H1 (cell line): ENCODE results near the gene HPS3. TPM values are rescaled to one million over a fixed set of nuclear protein-coding genes. Genes with fewer than 3 reads are reported as not detected.

Source experiments
- CTCF ChIA-PET: fragments of 300-600 bp; sonication (Branson Sonifier 250); formaldehyde crosslinking; loops from one replicate; lab custom pipeline; 2021; ENCODE audit not compliant: partially characterized antibody; lab: Charles Lee
- POLR2A ChIA-PET: fragments of 300-600 bp; sonication (Branson Sonifier 250); formaldehyde crosslinking; loops from one replicate; lab custom pipeline; 2021; ENCODE audit warnings: inconsistent platforms; ENCODE audit not compliant: partially characterized antibody; lab: Charles Lee
- DNase-seq, 2 experiments: peaks; one replicate each; pipeline versions ENCODE4 v3.0.0 to v3.0.0-alpha.2; 2010 to 2022; ENCODE audit warnings: low spot score in 2 of 2, low read depth in 1 of 2, mixed read lengths in 1 of 2
- FAIRE-seq: peaks from 2 replicates; lab custom pipeline; 2011; peaks lifted over from hg19 to GRCh38; lab: Jason Lieb, UNC
- H2AFZ ChIP-seq: 2 replicates; pipeline ENCODE4 v1.8.1; 2012; ENCODE audit warnings: low read length, inconsistent platforms
- H2AK5ac ChIP-seq: 2 replicates; pipeline ENCODE4 v1.6.1; 2013; ENCODE audit warnings: low read depth, low read length
- H2BK120ac ChIP-seq: replicated peaks from 2 replicates; pipeline ENCODE3; 2013; ENCODE audit warnings: low read depth, low read length, inconsistent platforms
- H2BK12ac ChIP-seq: 2 replicates; pipeline ENCODE4 v1.6.1; 2013; ENCODE audit warnings: low read depth, low read length
- H2BK15ac ChIP-seq: 2 replicates; pipeline ENCODE4 v1.6.1; 2013; ENCODE audit warnings: low read length
- H2BK20ac ChIP-seq: 2 replicates; pipeline ENCODE4 v1.6.1; 2013; ENCODE audit warnings: low read length
- H2BK5ac ChIP-seq: 2 replicates; pipeline ENCODE4 v1.6.1; 2013; ENCODE audit warnings: low read depth, low read length
- H3K14ac ChIP-seq: 2 replicates; pipeline ENCODE4 v1.6.1; 2013; ENCODE audit warnings: inconsistent platforms; ENCODE audit not compliant: insufficient read length
- H3K18ac ChIP-seq: 2 replicates; pipeline ENCODE4 v1.6.1; 2013; ENCODE audit warnings: low read length; ENCODE audit errors: extremely low read depth
- H3K23ac ChIP-seq: 2 replicates; pipeline ENCODE4 v1.6.1; 2013; ENCODE audit warnings: inconsistent platforms; ENCODE audit not compliant: insufficient read length
- H3K23me2 ChIP-seq: 2 replicates; pipeline ENCODE4 v1.6.1; 2013; ENCODE audit warnings: low read depth, low read length
- H3K27ac ChIP-seq: 2 replicates; pipeline ENCODE4 v1.6.1; 2011; ENCODE audit warnings: low read depth, low read length, inconsistent platforms
- H3K27me3 ChIP-seq, 4 experiments: replicated peaks in 1 of 4; 1 replicate in 1 of 4; 2 replicates in 3 of 4; pipeline versions ENCODE4 v1.6.1 to v1.8.1; 2011 to 2013; ENCODE audit warnings: low read length in 3 of 4, mild to moderate bottlenecking in 3 of 4, inconsistent platforms in 2 of 4, mixed read lengths in 2 of 4, moderate library complexity in 1 of 4; ENCODE audit not compliant: control insufficient read depth in 3 of 4, insufficient read depth in 3 of 4; ENCODE audit errors: extremely low read depth in 1 of 4
- H3K36me3 ChIP-seq, 4 experiments: 2 replicates each; pipeline versions ENCODE4 v1.6.1 to v1.8.1; 2011 to 2013; ENCODE audit warnings: mild to moderate bottlenecking in 4 of 4, low read length in 3 of 4, moderate library complexity in 2 of 4, control low read depth in 1 of 4, inconsistent platforms in 1 of 4; ENCODE audit not compliant: insufficient read depth in 4 of 4, control insufficient read depth in 2 of 4
- H3K4ac ChIP-seq: replicated peaks from 2 replicates; pipeline ENCODE3; 2013; ENCODE audit warnings: low read length, low read depth, mixed read lengths, inconsistent platforms; ENCODE audit not compliant: insufficient read length
- H3K4me1 ChIP-seq, 4 experiments: replicated peaks in 1 of 4; 1 replicate in 1 of 4; 2 replicates in 3 of 4; pipeline versions ENCODE4 v1.6.1 to v1.8.1; 2011 to 2013; ENCODE audit warnings: low read length in 3 of 4, inconsistent platforms in 2 of 4, mixed read lengths in 1 of 4; ENCODE audit not compliant: insufficient read depth in 4 of 4, control insufficient read depth in 3 of 4
- H3K4me2 ChIP-seq, 2 experiments: 2 replicates each; pipeline versions ENCODE4 v1.6.1 to v1.8.1; 2011 to 2013; ENCODE audit warnings: low read depth in 2 of 2, low read length in 2 of 2, control low read depth in 1 of 2, inconsistent platforms in 1 of 2, mild to moderate bottlenecking in 1 of 2; ENCODE audit not compliant: insufficient read depth in 1 of 2
- H3K4me3 ChIP-seq, 4 experiments: fragments of 200-600, 300-600 bp in 1 of 4; sonication (generic), shearing (Covaris generic), sonication (Bioruptor Twin) in 1 of 4; 2 replicates each; pipeline versions ENCODE4 v1.5.1 to v1.8.1; 2011 to 2016; ENCODE audit warnings: low read length in 4 of 4, low read depth in 3 of 4, control low read depth in 2 of 4, inconsistent platforms in 2 of 4, mild to moderate bottlenecking in 2 of 4, mixed read lengths in 1 of 4, moderate library complexity in 1 of 4; ENCODE audit not compliant: insufficient read depth in 2 of 4; ENCODE audit errors: extremely low read depth in 1 of 4
- H3K56ac ChIP-seq: replicated peaks from 2 replicates; pipeline ENCODE3; 2013; ENCODE audit warnings: low read depth, mild to moderate bottlenecking, mixed read lengths, low read length, inconsistent platforms; ENCODE audit not compliant: insufficient read length
- H3K79me1 ChIP-seq: 2 replicates; pipeline ENCODE4 v1.6.1; 2013; ENCODE audit warnings: low read depth, low read length, control low read depth
- H3K79me2 ChIP-seq, 2 experiments: 2 replicates each; pipeline versions ENCODE4 v1.6.1 to v1.8.1; 2012 to 2013; ENCODE audit warnings: low read length in 2 of 2, mild to moderate bottlenecking in 2 of 2, inconsistent platforms in 1 of 2; ENCODE audit not compliant: insufficient read depth in 2 of 2, control insufficient read depth in 1 of 2
- H3K9ac ChIP-seq, 4 experiments: replicated peaks in 1 of 4; 1 replicate in 1 of 4; 2 replicates in 3 of 4; pipeline versions ENCODE4 v1.6.1 to v1.8.1; 2011 to 2013; ENCODE audit warnings: low read depth in 3 of 4, low read length in 3 of 4, control low read depth in 2 of 4, mild to moderate bottlenecking in 2 of 4, moderate library complexity in 2 of 4, inconsistent platforms in 1 of 4; ENCODE audit errors: extremely low read depth in 1 of 4
- H3K9me3 ChIP-seq, 2 experiments: 2 replicates each; pipeline versions ENCODE4 v1.6.1 to v1.8.1; 2012 to 2013; ENCODE audit warnings: mild to moderate bottlenecking in 2 of 2, moderate library complexity in 2 of 2, control low read depth in 1 of 2, inconsistent platforms in 1 of 2, low read depth in 1 of 2, low read length in 1 of 2, mixed read lengths in 1 of 2; ENCODE audit not compliant: insufficient read depth in 2 of 2
- H4K20me1 ChIP-seq, 2 experiments: replicated peaks in 1 of 2; 2 replicates each; pipeline versions ENCODE3 to v1.8.1; 2011 to 2013; ENCODE audit warnings: inconsistent platforms in 2 of 2, low read length in 2 of 2, mild to moderate bottlenecking in 1 of 2; ENCODE audit not compliant: insufficient read depth in 2 of 2, control insufficient read depth in 1 of 2
- H4K5ac ChIP-seq: 2 replicates; pipeline ENCODE4 v1.6.1; 2013; ENCODE audit warnings: low read length, low read depth, mixed read lengths, inconsistent platforms; ENCODE audit not compliant: insufficient read length
- H4K8ac ChIP-seq: 2 replicates; pipeline ENCODE4 v1.8.0; 2013; ENCODE audit warnings: mild to moderate bottlenecking, moderate library complexity, low read length, inconsistent platforms; ENCODE audit not compliant: insufficient read depth; ENCODE audit errors: extremely low read depth
- H4K91ac ChIP-seq: replicated peaks from 2 replicates; pipeline ENCODE3; 2013; ENCODE audit warnings: low read length, mixed read lengths, inconsistent platforms; ENCODE audit not compliant: insufficient read length
- ASH2L ChIP-seq: fragments of 200-600, 300-600 bp; sonication (generic); IDR thresholded peaks from one replicate; pipeline ENCODE4 v1.7.1; 2017; ENCODE audit warnings: low read length
- CHD1 ChIP-seq: IDR thresholded peaks from 2 replicates; pipeline ENCODE4 v1.6.1; 2012; ENCODE audit warnings: low read depth, low read length, improper control_type of control experiment
- CTBP2 ChIP-seq: IDR thresholded peaks from 2 replicates; pipeline ENCODE4 v1.7.0; 2011; ENCODE audit warnings: borderline replicate concordance, mild to moderate bottlenecking, moderate library complexity, mixed read lengths, low read length; ENCODE audit not compliant: insufficient read depth, insufficient read length
- EP300 ChIP-seq, 2 experiments: IDR thresholded peaks; 1 replicate in 1 of 2; 2 replicates in 1 of 2; pipeline ENCODE4 v1.6.1; 2011 to 2012; ENCODE audit warnings: low read depth in 2 of 2, low read length in 2 of 2, mild to moderate bottlenecking in 2 of 2, borderline replicate concordance in 1 of 2, inconsistent platforms in 1 of 2, moderate library complexity in 1 of 2
- HDAC2 ChIP-seq, 2 experiments: fragments of 300-600 bp in 1 of 2; sonication (generic) in 1 of 2; IDR thresholded peaks; 2 replicates each; pipeline ENCODE4 v1.6.1; 2011 to 2012; ENCODE audit warnings: low read depth in 2 of 2, low read length in 2 of 2, mild to moderate bottlenecking in 2 of 2, moderate library complexity in 2 of 2, borderline replicate concordance in 1 of 2, inconsistent platforms in 1 of 2
- JUND ChIP-seq: IDR thresholded peaks from 2 replicates; pipeline ENCODE4 v1.6.1; 2011; ENCODE audit warnings: mild to moderate bottlenecking, improper control_type of control experiment, low read length
- PHF8 ChIP-seq: fragments of 200-600 bp; sonication (generic); conservative IDR thresholded peaks from 2 replicates; pipeline ENCODE4 v1.7.1; 2012; ENCODE audit warnings: low read depth, mild to moderate bottlenecking, inconsistent platforms, low read length, moderate library complexity
- RFX5 ChIP-seq: IDR thresholded peaks from 2 replicates; pipeline ENCODE4 v1.6.1; 2011; ENCODE audit warnings: low read depth, low read length, improper control_type of control experiment, borderline replicate concordance
- WGBS, 2 experiments: shearing (Covaris generic) in 1 of 2; methylation state at CpG; one replicate each; pipeline versions ENCODE4 v1.1.6 to v1.1.7; 2013 to 2015; ENCODE audit warnings: low lambda C conversion rate in 2 of 2, mixed read lengths in 2 of 2, inconsistent platforms in 1 of 2, low coverage in 1 of 2, missing lambda C conversion rate in 1 of 2; ENCODE audit not compliant: insufficient replicate concordance in 2 of 2, insufficient coverage in 1 of 2, insufficient read length in 1 of 2; ENCODE audit errors: extremely low coverage in 1 of 2, missing lambda C conversion rate in 1 of 2; 5-methylcytosine and 5-hydroxymethylcytosine counted together
- polyA plus RNA-seq, 7 experiments: library from polyadenylated mRNA; depleted of rRNA in 3 of 7; stranded (reverse) in 5 of 7; unstranded in 2 of 7; fragments of >200 nt in 5 of 7; fragments of 200-250 nt in 2 of 7; gene quantifications; 1 replicate in 5 of 7; 2 replicates in 1 of 7; 4 replicates in 1 of 7; pipeline versions ENCODE4 v1.2.1 to v1.2.3, GENCODE V29; 2011 to 2013; ENCODE audit warnings: missing spikeins in 2 of 7, mixed read lengths in 2 of 7
- total RNA-seq: library from RNA; stranded (reverse); fragmentation: NEBNext Ultra II Directional; extraction: Animal tissue kit (Norgen Biotek cat#: 25700); gene quantifications from 2 replicates; pipeline ENCODE4 v1.2.1, GENCODE V29; 2021

HPS3 gene
- total and polyA plus RNA-seq, 2 of the 8 experiments (the other 6 are each of a cell fraction or from before 2014, with no cell fraction given) = 23.7 to 48.7 TPM

DNA sequence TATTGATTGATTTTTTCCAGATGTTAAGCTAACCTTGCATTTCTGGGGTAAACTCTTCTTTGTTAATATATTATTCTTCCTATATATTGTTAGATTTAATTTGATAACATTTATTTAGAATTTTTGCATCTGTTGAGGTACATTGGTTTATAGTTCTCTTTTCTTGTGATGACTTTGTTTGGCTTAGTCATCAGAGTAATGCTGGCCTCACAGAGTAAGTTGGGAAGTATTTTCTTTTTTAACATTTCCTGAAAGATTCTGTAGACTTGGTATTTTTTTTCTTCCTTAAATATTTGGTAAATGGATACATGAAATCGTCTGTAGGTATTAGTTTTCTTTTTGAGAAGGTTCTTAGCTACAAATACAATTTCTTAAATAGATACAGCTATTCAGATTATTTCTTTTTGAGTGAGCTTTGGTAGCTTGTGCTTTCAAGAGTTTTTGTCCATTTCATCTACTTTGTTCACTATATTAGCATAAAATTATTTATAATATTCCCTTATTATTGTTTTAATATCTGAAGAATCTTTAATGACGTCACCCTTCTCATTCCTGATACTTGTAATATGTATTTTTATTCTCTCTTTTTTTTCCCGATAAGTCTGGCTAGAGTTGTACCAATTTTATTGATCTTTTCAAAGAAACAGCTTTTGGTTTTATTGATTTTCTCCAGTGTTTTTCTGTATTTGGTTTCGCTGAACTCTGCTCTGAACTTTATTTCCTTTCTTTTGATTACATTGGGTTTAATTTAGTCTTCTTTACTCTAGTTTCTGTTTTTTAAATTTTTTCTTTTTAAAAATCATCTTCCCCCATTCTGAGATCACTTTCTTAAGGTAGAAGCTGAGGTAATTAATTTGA is 6.5 kb upstream of the HPS3 start:
- TF ChIP-seq ASH2L (no peak), PHF8 (no peak), JUND (no peak), EP300 (IDR thresholded peaks at IDR 0.05; ENCODE audit: borderline replicate concordance in 1 of 2, low read depth in 2 of 2, low read length in 2 of 2) (no peak), HDAC2 (IDR thresholded peaks at IDR 0.05; ENCODE audit: borderline replicate concordance in 1 of 2, low read depth in 2 of 2, low read length in 2 of 2) (no peak), CTBP2 (no peak), RFX5 (no peak), CHD1 (no peak)
- Histone ChIP-seq H3K4me3 (no peak overlapping the region), H3K14ac (no peak overlapping the region), H3K27me3 (no peaks in the 10 kb centered on the region), H4K5ac (no peak overlapping the region), H2AK5ac (no peak overlapping the region), H3K36me3 (no peaks in the 10 kb centered on the region), H3K9ac (no peak overlapping the region), H3K23me2 (no peaks in the 10 kb centered on the region), H3K79me2 (no peaks in the 10 kb centered on the region), H2BK5ac (no peak overlapping the region), H3K79me1 (no peaks in the 10 kb centered on the region), H4K8ac (no peak overlapping the region), H3K4me2 (no peak overlapping the region), H2AFZ (no peak overlapping the region), H3K56ac (no peak overlapping the region), H2BK20ac (no peak overlapping the region), H3K4ac (no peak overlapping the region), H2BK15ac (no peak overlapping the region), H4K20me1 (no peaks in the 10 kb centered on the region), H4K91ac (no peak overlapping the region), H2BK120ac (no peak overlapping the region), H3K18ac (no peak overlapping the region), H3K27ac (no peak overlapping the region), H3K4me1 (no peaks in the 10 kb centered on the region), H3K23ac (no peak overlapping the region), H3K9me3 (no peaks in the 10 kb centered on the region), H2BK12ac (no peak overlapping the region)
- WGBS, 2 experiments = 92% methylated on average over 4 of the region's 4 CpGs; no CpG with 5 or more reads in 1 of the 2 experiments
- FAIRE-seq (no peak), DNase-seq (no peak)
- CTCF ChIA-PET = interaction anchor here (0.7 to 8.6 kb wide), 8 partner anchors 42 to 209 kb away, joined by 3 to 95 read pairs (median 4); partner anchors contain the start of gene TM4SF18
- POLR2A ChIA-PET = no interaction called here
